SU-DHL-6 (cell line): Measurements from ENCODE around the gene KCTD17.
A peak's percentile ranks its signal among the peaks of the same experiment; 100 is the strongest.

ENCODE experiments used
- H2AFZ ChIP-seq: fragments of 200-600 bp; sonication (generic); 2 replicates; pipeline ENCODE4 v1.6.1; 2014; ENCODE audit warnings: low read depth, mild to moderate bottlenecking, moderate library complexity, mixed read lengths, antibody characterized with exemption, low read length; ENCODE audit not compliant: severe bottlenecking
- H3F3A ChIP-seq: fragments of 200-600 bp; shearing (Covaris generic); 2 replicates; pipeline ENCODE4 v1.6.0; 2016; ENCODE audit warnings: antibody characterized with exemption, mild to moderate bottlenecking; ENCODE audit not compliant: insufficient read depth
- H3K27ac ChIP-seq: fragments of 200-600 bp; sonication (generic); 2 replicates; pipeline ENCODE4 v1.5.1; 2016; ENCODE audit warnings: low read depth, mild to moderate bottlenecking, low read length, moderate library complexity, mixed read lengths
- H3K27me3 ChIP-seq: fragments of 200-600 bp; sonication (generic), shearing (Covaris generic); 2 replicates; pipeline ENCODE4 v1.6.0; 2014; ENCODE audit warnings: mild to moderate bottlenecking, low read length
- H3K36me3 ChIP-seq: fragments of 200-600 bp; sonication (generic); 2 replicates; pipeline ENCODE4 v1.6.1; 2014; ENCODE audit warnings: mild to moderate bottlenecking, low read length, mixed read lengths
- H3K4me2 ChIP-seq: fragments of 300-600, 200-600 bp; shearing (Covaris generic), sonication (generic); 2 replicates; pipeline ENCODE4 v1.6.0; 2014; ENCODE audit warnings: low read length, low read depth, mild to moderate bottlenecking; ENCODE audit not compliant: poor library complexity, severe bottlenecking
- H3K4me3 ChIP-seq: fragments of 200-600 bp; sonication (generic); 2 replicates; pipeline ENCODE4 v1.5.1; 2014; ENCODE audit warnings: antibody characterized with exemption, low read length, mild to moderate bottlenecking, mixed read lengths; ENCODE audit not compliant: insufficient read depth, poor library complexity, severe bottlenecking
- H3K79me2 ChIP-seq: fragments of 200-600 bp; sonication (generic); 2 replicates; pipeline ENCODE4 v1.6.1; 2014; ENCODE audit warnings: mild to moderate bottlenecking, low read length, moderate library complexity; ENCODE audit not compliant: insufficient read depth
- H3K9ac ChIP-seq: fragments of 200-600 bp; sonication (generic); 2 replicates; pipeline ENCODE4 v1.7.0; 2014; ENCODE audit warnings: mild to moderate bottlenecking, low read length
- H3K9me2 ChIP-seq: fragments of 200-600 bp; sonication (generic); replicated peaks from 2 replicates; pipeline ENCODE4 v1.6.1; 2014; ENCODE audit warnings: low read length; ENCODE audit not compliant: insufficient read depth
- H3K9me3 ChIP-seq: fragments of 200-600 bp; sonication (generic); 2 replicates; pipeline ENCODE4 v1.6.1; 2014; ENCODE audit warnings: low read length, mixed read lengths; ENCODE audit not compliant: insufficient read depth
- H4K20me1 ChIP-seq: fragments of 200-600 bp; sonication (generic); 2 replicates; pipeline ENCODE4 v1.6.1; 2014; ENCODE audit warnings: low read depth, mild to moderate bottlenecking, antibody characterized with exemption, low read length, moderate library complexity, mixed read lengths
- EZH2phosphoT487 ChIP-seq: fragments of 200-600 bp; sonication (generic), shearing (Covaris generic); conservative IDR thresholded peaks from 2 replicates; pipeline ENCODE4 v1.6.1; 2018; ENCODE audit warnings: mild to moderate bottlenecking, antibody characterized with exemption, low read length, moderate library complexity, mixed read lengths
- TF ChIP-seq, protein P1 (sequence below): fragments of 200-600 bp; sonication (generic); IDR thresholded peaks from one replicate; pipeline ENCODE4 v1.5.1; 2017; ENCODE audit warnings: antibody characterized with exemption, mild to moderate bottlenecking, low read length, moderate library complexity; ENCODE audit not compliant: insufficient read depth, poor library complexity, severe bottlenecking

Gene KCTD17

DNA sequence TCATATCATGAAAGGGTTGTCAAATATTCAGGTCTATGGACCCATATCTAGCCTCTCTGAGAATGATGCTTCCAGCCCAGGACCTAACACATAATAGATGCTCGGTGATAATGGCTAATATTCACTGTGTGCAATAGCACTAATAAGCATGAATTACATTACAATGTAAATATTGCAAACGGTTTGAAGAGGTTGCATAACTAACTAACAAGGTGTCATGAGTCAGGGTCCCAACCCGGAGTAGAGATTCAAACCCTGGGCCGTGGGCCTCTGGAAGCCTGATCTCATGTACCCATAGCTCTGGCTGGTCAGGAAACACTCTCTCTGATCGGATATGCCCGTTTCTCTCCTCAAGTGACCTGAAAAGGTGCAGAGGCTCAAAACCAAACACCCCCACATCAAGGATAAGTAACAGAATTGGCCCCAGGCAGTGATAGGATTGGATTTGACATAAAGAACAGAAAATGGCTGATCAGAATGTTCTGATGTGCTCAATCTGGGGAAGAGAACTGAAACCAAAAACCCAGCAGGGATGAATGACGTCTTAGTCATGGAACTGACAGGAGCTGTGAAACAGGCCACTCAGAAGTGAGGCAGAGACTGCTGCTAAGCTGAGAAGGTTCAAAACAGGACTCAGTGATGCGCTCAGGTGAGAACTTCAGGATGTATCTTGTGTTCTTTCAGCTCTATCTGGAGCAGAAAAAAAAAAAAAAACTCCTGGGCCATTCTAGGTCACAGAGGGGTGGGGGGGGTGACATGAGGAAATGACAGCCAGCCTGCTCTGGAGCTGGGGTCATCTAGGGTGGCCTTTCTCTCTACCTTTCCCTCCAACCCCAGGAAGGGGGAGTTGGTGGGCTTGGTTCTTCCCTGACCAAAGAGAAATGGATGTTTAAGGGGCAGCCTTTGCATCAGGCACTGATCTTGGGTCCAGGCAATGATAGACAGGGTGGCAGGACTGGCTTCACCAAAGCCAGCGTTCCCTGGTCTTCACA is 6.6 kb upstream of the KCTD17 start:
- H3K36me3 ChIP-seq: no peaks in the 10 kb centered on the region
- no peak overlapping the region for H3K9ac ChIP-seq
- no peak overlapping the region for H3K4me3 ChIP-seq
- H3K9me3 ChIP-seq: no peaks in the 10 kb centered on the region
- H3K27ac ChIP-seq: no peak overlapping the region
- H3K27me3 ChIP-seq: no peaks in the 10 kb centered on the region
- no peaks in the 10 kb centered on the region for H4K20me1 ChIP-seq
- H2AFZ ChIP-seq: no peak overlapping the region
- H3K4me2 ChIP-seq: no peak overlapping the region
- H3K9me2 ChIP-seq: no peaks in the 10 kb centered on the region
- H3F3A ChIP-seq: no peaks in the 10 kb centered on the region
- H3K79me2 ChIP-seq: no peaks in the 10 kb centered on the region
- TF ChIP-seq, protein P1, sequence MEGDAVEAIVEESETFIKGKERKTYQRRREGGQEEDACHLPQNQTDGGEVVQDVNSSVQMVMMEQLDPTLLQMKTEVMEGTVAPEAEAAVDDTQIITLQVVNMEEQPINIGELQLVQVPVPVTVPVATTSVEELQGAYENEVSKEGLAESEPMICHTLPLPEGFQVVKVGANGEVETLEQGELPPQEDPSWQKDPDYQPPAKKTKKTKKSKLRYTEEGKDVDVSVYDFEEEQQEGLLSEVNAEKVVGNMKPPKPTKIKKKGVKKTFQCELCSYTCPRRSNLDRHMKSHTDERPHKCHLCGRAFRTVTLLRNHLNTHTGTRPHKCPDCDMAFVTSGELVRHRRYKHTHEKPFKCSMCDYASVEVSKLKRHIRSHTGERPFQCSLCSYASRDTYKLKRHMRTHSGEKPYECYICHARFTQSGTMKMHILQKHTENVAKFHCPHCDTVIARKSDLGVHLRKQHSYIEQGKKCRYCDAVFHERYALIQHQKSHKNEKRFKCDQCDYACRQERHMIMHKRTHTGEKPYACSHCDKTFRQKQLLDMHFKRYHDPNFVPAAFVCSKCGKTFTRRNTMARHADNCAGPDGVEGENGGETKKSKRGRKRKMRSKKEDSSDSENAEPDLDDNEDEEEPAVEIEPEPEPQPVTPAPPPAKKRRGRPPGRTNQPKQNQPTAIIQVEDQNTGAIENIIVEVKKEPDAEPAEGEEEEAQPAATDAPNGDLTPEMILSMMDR: no peak
- TF ChIP-seq EZH2phosphoT487: no peak

DNA sequence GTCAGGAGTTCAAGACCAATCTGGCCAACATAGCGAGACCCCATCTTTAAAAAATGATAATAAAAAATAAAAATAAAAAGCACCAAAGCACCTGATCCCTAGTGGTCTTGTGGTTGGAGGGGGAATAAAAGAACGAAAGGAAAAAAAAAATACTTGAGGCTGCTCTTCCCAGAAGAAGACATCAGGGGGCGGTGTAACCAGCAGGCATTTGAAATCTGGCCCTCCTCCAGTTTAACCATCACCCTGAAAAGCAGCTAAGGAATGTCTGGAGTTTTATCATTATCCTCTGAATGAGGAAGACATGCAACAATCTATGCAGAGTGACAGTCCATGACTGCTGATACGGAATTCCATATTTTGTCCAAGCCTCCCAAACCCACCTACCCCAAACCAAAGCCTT is 5.6 kb upstream of the KCTD17 start:
- no peak overlapping the region for H3K27ac ChIP-seq
- no peaks in the 10 kb centered on the region for H3K27me3 ChIP-seq
- H4K20me1 ChIP-seq: no peaks in the 10 kb centered on the region
- no peak overlapping the region for H3K9ac ChIP-seq
- H3F3A ChIP-seq: no peaks in the 10 kb centered on the region
- H2AFZ ChIP-seq: no peak overlapping the region
- TF ChIP-seq EZH2phosphoT487: no peak
- TF ChIP-seq, protein P1: peak; percentile 28
- H3K9me2 ChIP-seq: no peaks in the 10 kb centered on the region
- no peaks in the 10 kb centered on the region for H3K9me3 ChIP-seq
- H3K4me3 ChIP-seq: no peak overlapping the region
- H3K79me2 ChIP-seq: no peaks in the 10 kb centered on the region
- H3K36me3 ChIP-seq: no peaks in the 10 kb centered on the region
- no peak overlapping the region for H3K4me2 ChIP-seq

DNA sequence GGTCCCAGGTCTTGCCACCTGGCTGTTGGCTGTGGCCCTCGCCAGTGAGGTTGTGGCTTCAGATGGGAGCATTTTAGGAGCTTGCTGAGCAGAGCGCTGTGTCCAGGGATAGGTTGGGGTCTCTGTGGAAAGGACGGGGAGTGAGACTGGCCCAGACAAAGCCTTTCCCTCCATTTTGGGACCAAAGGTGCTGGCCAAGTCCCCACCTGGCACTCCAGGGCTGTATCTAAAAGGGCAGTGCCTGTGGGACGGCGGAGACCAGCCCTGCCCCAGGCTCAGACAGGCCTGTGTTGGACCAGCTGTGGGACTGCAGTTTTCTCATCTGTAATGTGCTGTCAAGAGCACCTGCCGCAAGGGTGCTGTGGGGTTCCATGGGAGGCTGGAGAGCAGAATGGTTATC is 5.0 kb upstream of the KCTD17 start:
- Histone ChIP-seq H3K36me3 (no peaks in the 10 kb centered on the region), H3K4me2 (no peak overlapping the region), H2AFZ (no peak overlapping the region), H3K4me3 (no peak overlapping the region), H3K27me3 (no peaks in the 10 kb centered on the region), H3K9me2 (no peaks in the 10 kb centered on the region), H3K9me3 (no peaks in the 10 kb centered on the region), H4K20me1 (no peaks in the 10 kb centered on the region), H3K79me2 (no peaks in the 10 kb centered on the region), H3F3A (no peaks in the 10 kb centered on the region), H3K9ac (no peak overlapping the region), H3K27ac (no peak overlapping the region)
- TF ChIP-seq, protein P1: no peak
- TF ChIP-seq EZH2phosphoT487: no peak
